Measurements from ENCODE around the gene PER2. TPM values are rescaled to one million over a fixed set of nuclear protein-coding genes. Genes with fewer than 3 reads are reported as not detected.

PER2 gene
- polyA plus RNA-seq, 2 of the 4 experiments (the other 2 are of a cell fraction) = 3.4 to 8.5 TPM

DNA sequence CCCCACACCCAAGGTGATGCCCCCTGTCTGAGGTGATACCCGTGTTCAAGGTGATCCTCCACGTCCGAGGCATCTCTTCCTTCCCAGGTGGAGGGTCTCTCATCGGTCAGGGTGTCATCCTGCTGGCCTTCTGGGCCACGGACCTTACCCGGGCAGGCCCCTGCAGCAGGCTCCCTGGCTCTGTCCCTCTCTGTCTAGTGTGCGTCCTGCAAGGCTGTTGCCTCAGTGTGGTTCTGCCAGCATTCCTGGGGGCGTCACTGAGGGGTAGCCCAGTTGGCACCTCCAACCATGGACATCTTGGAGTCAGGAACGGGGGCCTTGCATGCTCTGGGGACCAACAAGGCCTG lies 5.6 kb upstream of the PER2 start:
- no peak for ATAC-seq

DNA sequence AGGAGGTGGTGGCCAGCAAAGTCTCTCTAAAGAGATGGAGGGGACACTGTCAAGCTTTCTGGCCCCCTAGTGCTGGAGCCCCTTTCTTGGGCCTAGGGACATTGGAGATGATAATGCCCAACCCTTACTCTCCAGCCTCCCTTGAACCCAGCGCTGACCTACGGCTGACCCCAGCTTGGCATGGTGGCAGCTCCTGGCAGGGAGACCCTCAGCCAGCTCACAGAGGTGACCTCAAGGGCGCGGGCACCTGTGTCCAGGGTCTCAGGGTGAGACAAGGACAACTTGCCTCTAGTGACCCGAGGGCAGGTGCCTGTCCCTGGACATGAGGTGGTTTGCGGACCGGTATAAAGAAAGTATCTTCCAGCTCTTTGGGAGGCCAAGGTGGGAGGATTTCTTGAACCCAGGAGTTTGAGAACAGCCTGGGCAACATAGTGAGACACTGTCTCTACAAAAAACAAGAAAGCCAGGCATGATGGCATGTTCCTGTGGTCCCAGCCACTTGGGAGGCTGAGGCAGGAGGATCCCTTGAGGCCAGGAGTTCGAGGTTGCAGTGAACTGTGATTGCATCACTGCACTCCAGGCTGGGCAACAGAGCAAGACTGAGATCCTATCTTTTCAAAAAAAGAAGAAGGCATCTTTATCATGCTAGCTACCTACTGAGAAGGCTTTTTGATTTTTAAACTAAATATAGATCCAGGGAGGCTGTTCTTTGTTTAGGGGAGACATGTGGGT lies 3.3 kb upstream of the PER2 start:
- FAIRE-seq (no peak), DNase-seq (ENCODE audit: low read depth in 1 of 2, low spot score in 1 of 2) (no peak), ATAC-seq (no peak)
- no peak overlapping the region for H3K4me3 ChIP-seq
- 87% methylated on average over 7 of the region's 8 CpGs for WGBS (ENCODE audit: missing lambda C conversion rate)
- H3K9me3 ChIP-seq = no peaks in the 10 kb centered on the region
- ChIA-PET POLR2A (no interaction called here), CTCF (interaction anchor here (0.8 to 22.7 kb wide), 7 partner anchors 9 to 48 kb away, joined by 3 to 351 read pairs (median 6); no protein-coding TSS in a partner anchor)
- peak overlapping the region; percentile 92 for H3K4me2 ChIP-seq
- TF ChIP-seq JUN (IDR thresholded peaks at IDR 0.05) (no peak), CHD4 (IDR thresholded peaks at IDR 0.05; ENCODE audit: borderline replicate concordance) (0 out of 2 replicates have a peak, but pooled peaks have one; percentile 13)
- peak overlapping the region; percentile 87 to 97 for H3K27ac ChIP-seq
- H3K4me1 ChIP-seq = peaks cover 54% of the 10 kb centered on the region

More for the DNA sequence above, 5.6 kb upstream of the PER2 start:
- Histone ChIP-seq H3K27ac (peak overlapping the region; percentile 31 to 61; a peak in 5 of 6 replicates), H3K9me3 (no peaks in the 10 kb centered on the region), H3K4me2 (no peak overlapping the region), H3K4me1 (peaks cover 45% of the 10 kb centered on the region), H3K4me3 (no peak overlapping the region)
- FAIRE-seq (no peak), DNase-seq (ENCODE audit: low read depth in 1 of 2, low spot score in 1 of 2) (no peak)
- CTCF ChIA-PET = interaction anchor here (0.7 to 2.7 kb wide), 4 partner anchors 10 to 39 kb away, joined by 3 to 13 read pairs (median 4); no protein-coding TSS in a partner anchor
- TF ChIP-seq RCOR1 (IDR thresholded peaks at IDR 0.05; ENCODE audit: low read depth, low read length) = no peak
- TF ChIP-seq CHD2 (IDR thresholded peaks at IDR 0.05; ENCODE audit: low read length, partially characterized antibody) = no peak
- TF ChIP-seq, protein P1, sequence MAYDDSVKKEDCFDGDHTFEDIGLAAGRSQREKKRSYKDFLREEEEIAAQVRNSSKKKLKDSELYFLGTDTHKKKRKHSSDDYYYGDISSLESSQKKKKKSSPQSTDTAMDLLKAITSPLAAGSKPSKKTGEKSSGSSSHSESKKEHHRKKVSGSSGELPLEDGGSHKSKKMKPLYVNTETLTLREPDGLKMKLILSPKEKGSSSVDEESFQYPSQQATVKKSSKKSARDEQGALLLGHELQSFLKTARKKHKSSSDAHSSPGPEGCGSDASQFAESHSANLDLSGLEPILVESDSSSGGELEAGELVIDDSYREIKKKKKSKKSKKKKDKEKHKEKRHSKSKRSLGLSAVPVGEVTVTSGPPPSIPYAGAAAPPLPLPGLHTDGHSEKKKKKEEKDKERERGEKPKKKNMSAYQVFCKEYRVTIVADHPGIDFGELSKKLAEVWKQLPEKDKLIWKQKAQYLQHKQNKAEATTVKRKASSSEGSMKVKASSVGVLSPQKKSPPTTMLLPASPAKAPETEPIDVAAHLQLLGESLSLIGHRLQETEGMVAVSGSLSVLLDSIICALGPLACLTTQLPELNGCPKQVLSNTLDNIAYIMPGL (CRISPR knock-in tag; IDR thresholded peaks at IDR 0.05; ENCODE audit: borderline replicate concordance) = no peak
- TF ChIP-seq CHD4 (IDR thresholded peaks at IDR 0.05; ENCODE audit: borderline replicate concordance) = no peak
- TF ChIP-seq, protein P2, sequence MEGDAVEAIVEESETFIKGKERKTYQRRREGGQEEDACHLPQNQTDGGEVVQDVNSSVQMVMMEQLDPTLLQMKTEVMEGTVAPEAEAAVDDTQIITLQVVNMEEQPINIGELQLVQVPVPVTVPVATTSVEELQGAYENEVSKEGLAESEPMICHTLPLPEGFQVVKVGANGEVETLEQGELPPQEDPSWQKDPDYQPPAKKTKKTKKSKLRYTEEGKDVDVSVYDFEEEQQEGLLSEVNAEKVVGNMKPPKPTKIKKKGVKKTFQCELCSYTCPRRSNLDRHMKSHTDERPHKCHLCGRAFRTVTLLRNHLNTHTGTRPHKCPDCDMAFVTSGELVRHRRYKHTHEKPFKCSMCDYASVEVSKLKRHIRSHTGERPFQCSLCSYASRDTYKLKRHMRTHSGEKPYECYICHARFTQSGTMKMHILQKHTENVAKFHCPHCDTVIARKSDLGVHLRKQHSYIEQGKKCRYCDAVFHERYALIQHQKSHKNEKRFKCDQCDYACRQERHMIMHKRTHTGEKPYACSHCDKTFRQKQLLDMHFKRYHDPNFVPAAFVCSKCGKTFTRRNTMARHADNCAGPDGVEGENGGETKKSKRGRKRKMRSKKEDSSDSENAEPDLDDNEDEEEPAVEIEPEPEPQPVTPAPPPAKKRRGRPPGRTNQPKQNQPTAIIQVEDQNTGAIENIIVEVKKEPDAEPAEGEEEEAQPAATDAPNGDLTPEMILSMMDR (IDR thresholded peaks at IDR 0.05) = no peak
- no peak for TF ChIP-seq RARB (CRISPR knock-in tag; IDR thresholded peaks at IDR 0.05)
- TF ChIP-seq GATA3 (IDR thresholded peaks at IDR 0.05; ENCODE audit: borderline replicate concordance) = no peak
- TF ChIP-seq MYC (IDR thresholded peaks at IDR 0.05; ENCODE audit: borderline replicate concordance, low read length) = no peak
- no peak for TF ChIP-seq MAFK (IDR thresholded peaks at IDR 0.05; ENCODE audit: partially characterized antibody)
- no peak for TF ChIP-seq RFX5 (IDR thresholded peaks at IDR 0.05)
- no peak for TF ChIP-seq FOXS1 (CRISPR knock-in tag; IDR thresholded peaks at IDR 0.05)
- TF ChIP-seq CBX8 (IDR thresholded peaks at IDR 0.05) = no peak
- TF ChIP-seq NR3C1 (IDR thresholded peaks at IDR 0.05) = no peak
- TF ChIP-seq SREBF2 (IDR thresholded peaks at IDR 0.05) = no peak
- TF ChIP-seq EHF (CRISPR knock-in tag; IDR thresholded peaks at IDR 0.05) = no peak
- POLR2A ChIA-PET = no interaction called here
- WGBS (ENCODE audit: missing lambda C conversion rate) = 92% methylated on average over 7 of the region's 9 CpGs

DNA sequence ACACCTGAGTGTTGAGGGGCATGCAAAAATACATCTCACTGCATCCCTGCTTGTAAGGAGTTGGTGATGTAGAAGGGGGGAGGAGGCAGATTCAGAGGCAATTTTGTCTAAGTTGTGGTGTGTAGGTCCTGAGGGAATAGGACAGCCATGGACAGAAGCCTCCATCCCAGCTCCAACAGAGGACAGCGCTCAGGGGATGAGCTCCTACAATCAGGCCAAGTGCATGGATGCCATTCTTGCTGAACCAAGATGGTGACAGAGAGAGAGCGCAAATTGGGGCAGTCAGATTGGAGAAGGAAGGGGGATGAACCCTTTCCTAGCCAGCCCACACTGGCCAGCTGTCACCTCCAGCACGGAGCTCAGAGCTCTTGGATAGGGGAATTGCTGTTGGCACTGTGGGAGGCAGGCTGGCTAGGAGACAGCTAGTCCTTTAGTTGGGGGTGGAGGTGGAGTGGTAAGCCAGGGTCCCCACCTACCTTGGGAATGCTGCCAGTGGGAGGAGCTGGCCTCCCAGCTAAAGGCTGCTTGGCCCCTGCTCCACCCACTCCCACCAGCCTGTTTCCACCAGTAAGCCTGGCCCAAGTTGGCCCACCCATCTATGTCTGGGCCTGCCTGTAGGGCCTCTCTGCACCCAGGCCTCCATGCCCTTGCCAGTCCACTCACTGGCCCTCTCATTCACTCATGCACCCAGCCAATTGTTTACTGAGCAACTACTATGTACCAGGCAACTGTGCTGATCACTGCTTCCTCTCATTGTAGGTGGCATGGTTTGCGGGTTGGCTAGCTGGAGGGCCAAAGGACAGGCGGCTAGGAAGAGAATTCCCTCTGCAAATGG lies 2.5 kb upstream of the PER2 start:
- ATAC-seq (peak in 1 of 2 experiments; percentile 29; a peak in 3 of 6 replicates), DNase-seq (ENCODE audit: low read depth in 1 of 2, low spot score in 1 of 2) (peak; percentile 45 to 91), FAIRE-seq (no peak)
- ChIA-PET POLR2A (interaction anchor here (0.6 to 1.0 kb wide), 3 partner anchors 9 to 355 kb away, joined by 3 read pairs; partner anchors contain the start of gene HES6), CTCF (interaction anchor here (0.8 to 22.7 kb wide), 10 partner anchors 9 to 67 kb away, joined by 3 to 351 read pairs (median 4); no protein-coding TSS in a partner anchor)
- H3K4me3 ChIP-seq = peak overlapping the region; percentile 18; the same call in 1 of the 3 replicates
- 56% methylated on average over 5 of the region's 5 CpGs for WGBS (ENCODE audit: missing lambda C conversion rate)
- H3K4me1 ChIP-seq = peaks cover 62% of the 10 kb centered on the region
- H3K9me3 ChIP-seq = no peaks in the 10 kb centered on the region
- peak overlapping the region; percentile 92 for H3K4me2 ChIP-seq
- peak overlapping the region; percentile 87 to 97 for H3K27ac ChIP-seq
- TF ChIP-seq NR3C1 (IDR thresholded peaks at IDR 0.05) (no peak), CHD4 (IDR thresholded peaks at IDR 0.05; ENCODE audit: borderline replicate concordance) (0 out of 2 replicates have a peak, but pooled peaks have one; percentile 26), EHF (CRISPR knock-in tag; IDR thresholded peaks at IDR 0.05) (peak; percentile 18; the same call in 1 of the 2 replicates), PHF8 (IDR thresholded peaks at IDR 0.05; ENCODE audit: borderline replicate concordance, low read depth) (no peak), BHLHE40 (IDR thresholded peaks at IDR 0.05; ENCODE audit: low read depth, low read length) (no peak), CBX8 (IDR thresholded peaks at IDR 0.05) (no peak), HEYL (CRISPR knock-in tag; IDR thresholded peaks at IDR 0.05) (peak; percentile 63; the same call in 1 of the 2 replicates), HOXB5 (CRISPR knock-in tag; IDR thresholded peaks at IDR 0.05) (peak; percentile 68; the same call in 1 of the 2 replicates), ZSCAN20 (CRISPR knock-in tag; IDR thresholded peaks at IDR 0.05) (0 out of 2 replicates have a peak, but pooled peaks have one; percentile 46), FOXS1 (CRISPR knock-in tag; IDR thresholded peaks at IDR 0.05) (no peak), NFE2L2 (conservative IDR thresholded peaks at IDR 0.05; ENCODE audit: low read length) (no peak), HOXB13 (CRISPR knock-in tag; IDR thresholded peaks at IDR 0.05; ENCODE audit: low read depth) (peak; percentile 40; the same call in 1 of the 2 replicates), MAZ (IDR thresholded peaks at IDR 0.05; ENCODE audit: borderline replicate concordance, low read depth, low read length) (0 out of 2 replicates have a peak, but pooled peaks have one; percentile 7), TP53 (CRISPR knock-in tag; IDR thresholded peaks at IDR 0.05) (0 out of 2 replicates have a peak, but pooled peaks have one; percentile 10), ZFP36 (IDR thresholded peaks at IDR 0.05; ENCODE audit: borderline replicate concordance, partially characterized antibody) (no peak)
- TF ChIP-seq, protein P3, sequence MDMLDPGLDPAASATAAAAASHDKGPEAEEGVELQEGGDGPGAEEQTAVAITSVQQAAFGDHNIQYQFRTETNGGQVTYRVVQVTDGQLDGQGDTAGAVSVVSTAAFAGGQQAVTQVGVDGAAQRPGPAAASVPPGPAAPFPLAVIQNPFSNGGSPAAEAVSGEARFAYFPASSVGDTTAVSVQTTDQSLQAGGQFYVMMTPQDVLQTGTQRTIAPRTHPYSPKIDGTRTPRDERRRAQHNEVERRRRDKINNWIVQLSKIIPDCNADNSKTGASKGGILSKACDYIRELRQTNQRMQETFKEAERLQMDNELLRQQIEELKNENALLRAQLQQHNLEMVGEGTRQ (IDR thresholded peaks at IDR 0.05) = no peak

Measured in A549 (cell line).